Osteocyte (in vitro differentiated cells): Measurements from ENCODE around the gene POLH. TPM values are rescaled to one million over a fixed set of nuclear protein-coding genes. Genes with fewer than 3 reads are reported as not detected.

Source experiments
- DNase-seq: peaks from one replicate; pipeline ENCODE4 v3.0.0; 2021; ENCODE audit warnings: mixed read lengths; ENCODE audit not compliant: unreplicated experiment; ENCODE audit errors: extremely low spot score
- H3K27ac Mint-ChIP-seq: one replicate; pipeline ENCODE4 v1.8.0; 2021; ENCODE audit warnings: mild to moderate bottlenecking, mixed read lengths; ENCODE audit not compliant: unreplicated experiment
- H3K27me3 Mint-ChIP-seq: one replicate; pipeline ENCODE4 v1.8.0; 2021; ENCODE audit warnings: mixed read lengths; ENCODE audit not compliant: unreplicated experiment
- H3K36me3 Mint-ChIP-seq: one replicate; pipeline ENCODE4 v1.8.0; 2021; ENCODE audit warnings: mixed read lengths; ENCODE audit not compliant: unreplicated experiment
- H3K4me1 Mint-ChIP-seq: one replicate; pipeline ENCODE4 v1.8.0; 2021; ENCODE audit warnings: mixed read lengths; ENCODE audit not compliant: unreplicated experiment
- H3K4me3 Mint-ChIP-seq: one replicate; pipeline ENCODE4 v1.8.0; 2021; ENCODE audit warnings: mild to moderate bottlenecking, moderate library complexity, mixed read lengths; ENCODE audit not compliant: unreplicated experiment
- H3K9me3 Mint-ChIP-seq: one replicate; pipeline ENCODE4 v1.8.0; 2021; ENCODE audit warnings: mixed read lengths; ENCODE audit not compliant: unreplicated experiment
- CTCF ChIP-seq: fragments of 200-600 bp; sonication (generic); IDR thresholded peaks from 2 replicates; pipeline ENCODE4 v1.5.0; 2021; ENCODE audit warnings: antibody characterized with exemption, mild to moderate bottlenecking, moderate library complexity
- total RNA-seq: library from RNA; stranded (reverse); gene quantifications from 2 replicates; pipeline ENCODE4 v1.2.1, GENCODE V29; 2021

POLH gene
- total RNA-seq, 1 donor from 2014 or later, result 27.7 TPM

- no peak for DNase-seq
- no peak overlapping the region for H3K4me3 Mint-ChIP-seq
- TF ChIP-seq CTCF, result no peak
- H3K9me3 Mint-ChIP-seq, result no peaks in the 10 kb centered on the region
- peaks cover 34% of the 10 kb centered on the region for H3K36me3 Mint-ChIP-seq
- no peak overlapping the region for H3K27ac Mint-ChIP-seq
- no peaks in the 10 kb centered on the region for H3K27me3 Mint-ChIP-seq
- peaks cover 1% of the 10 kb centered on the region for H3K4me1 Mint-ChIP-seq
These were observed 45.3 kb downstream of the POLH start for GRCh38 chr6:43621078-43621835.

GRCh38 chr6:43621836-43622180 is 45.8 kb downstream of the POLH start:
- Mint-ChIP-seq H3K36me3 (peaks cover 38% of the 10 kb centered on the region), H3K27ac (no peak overlapping the region), H3K4me3 (no peak overlapping the region), H3K27me3 (no peaks in the 10 kb centered on the region), H3K9me3 (no peaks in the 10 kb centered on the region), H3K4me1 (peaks cover 7% of the 10 kb centered on the region)
- no peak for DNase-seq
- TF ChIP-seq CTCF, result no peak

GRCh38 chr6:43622541-43622940 is 46.6 kb downstream of the POLH start:
- DNase-seq, result no peak
- Mint-ChIP-seq H3K36me3 (peaks cover 40% of the 10 kb centered on the region), H3K27ac (no peak overlapping the region), H3K9me3 (no peaks in the 10 kb centered on the region), H3K4me3 (no peak overlapping the region), H3K4me1 (peaks cover 14% of the 10 kb centered on the region), H3K27me3 (no peaks in the 10 kb centered on the region)
- TF ChIP-seq CTCF, result no peak

DNA sequence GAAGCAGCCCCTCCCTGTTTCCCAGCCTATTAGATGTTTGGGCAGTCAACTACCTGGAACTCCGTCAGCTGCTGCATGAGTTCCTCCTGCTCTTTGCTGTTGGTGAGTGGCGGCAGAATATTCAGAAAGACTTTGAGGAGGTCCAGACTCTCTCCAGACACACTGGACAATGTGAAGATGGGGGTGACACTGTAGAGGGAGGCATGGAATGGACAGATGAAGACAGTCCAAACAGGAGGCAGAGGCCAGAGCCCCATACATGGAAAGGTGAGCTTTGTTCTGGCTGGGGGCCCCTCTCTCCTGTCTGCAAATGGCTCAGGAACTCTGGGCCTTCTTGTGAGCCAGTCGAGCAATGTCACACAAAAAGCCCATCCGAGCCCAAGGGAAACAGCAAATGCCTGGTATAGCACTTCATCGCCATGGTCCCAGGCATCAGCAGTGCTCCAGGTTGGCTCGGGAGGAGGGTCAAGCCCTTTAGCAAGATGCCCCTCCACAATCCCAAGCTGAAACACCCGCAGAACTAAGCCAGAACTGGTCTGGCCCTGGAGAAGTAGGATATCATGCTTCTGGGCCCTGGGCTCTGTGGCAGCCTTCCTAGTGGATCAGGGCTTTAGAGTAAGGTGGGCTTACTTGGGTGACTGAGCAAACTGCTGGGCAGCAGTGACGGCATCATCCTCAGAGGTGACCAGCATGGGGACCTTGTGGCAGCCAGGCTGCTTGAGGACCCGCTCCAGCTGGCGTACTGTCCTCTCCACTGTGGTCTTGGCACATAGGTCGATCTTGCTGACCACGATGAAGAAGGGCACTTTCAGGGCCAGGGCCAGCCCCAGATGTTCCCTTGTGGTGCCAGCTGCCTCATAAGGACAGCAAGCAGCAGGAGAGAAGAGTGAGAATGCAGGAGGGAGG is 48.1 kb downstream of the POLH start:
- peaks cover 40% of the 10 kb centered on the region for H3K36me3 Mint-ChIP-seq
- H3K27ac Mint-ChIP-seq, result peak overlapping the region; percentile 28
- H3K4me3 Mint-ChIP-seq, result no peak overlapping the region
- peaks cover 24% of the 10 kb centered on the region for H3K4me1 Mint-ChIP-seq
- TF ChIP-seq CTCF, result no peak
- H3K9me3 Mint-ChIP-seq, result no peaks in the 10 kb centered on the region
- DNase-seq, result no peak
- no peaks in the 10 kb centered on the region for H3K27me3 Mint-ChIP-seq

DNA sequence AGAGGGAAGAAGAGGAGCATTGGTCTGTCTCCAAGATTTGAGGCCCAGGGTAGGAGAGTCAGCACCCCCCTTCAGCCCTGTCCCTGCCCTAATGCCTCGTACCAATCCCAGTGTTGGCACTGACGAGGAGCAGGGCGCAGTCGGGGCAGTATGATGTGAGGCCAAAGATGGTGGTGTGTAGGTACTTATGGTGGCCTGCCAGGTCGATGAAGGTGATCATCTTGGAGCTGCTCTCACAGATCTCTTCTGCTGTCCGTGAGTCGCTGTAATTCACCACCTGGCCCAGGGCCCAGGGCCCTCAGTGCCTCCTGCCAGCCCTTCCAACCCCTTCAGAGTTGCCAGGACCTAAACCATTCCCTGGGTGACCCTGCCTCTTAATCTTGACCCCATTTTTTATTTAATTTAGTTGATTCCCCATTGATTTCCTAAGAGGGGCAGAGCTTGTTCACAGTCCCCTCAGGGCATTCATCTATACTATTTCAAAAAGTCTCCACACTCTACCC is 48.9 kb downstream of the POLH start:
- Mint-ChIP-seq H3K4me1 (peaks cover 25% of the 10 kb centered on the region), H3K27me3 (no peaks in the 10 kb centered on the region), H3K9me3 (no peaks in the 10 kb centered on the region), H3K4me3 (no peak overlapping the region), H3K36me3 (peaks cover 39% of the 10 kb centered on the region), H3K27ac (peak overlapping the region; percentile 28)
- DNase-seq, result no peak
- no peak for TF ChIP-seq CTCF
